H9 (cell line): ENCODE results near the gene SCN11A. TPM values are rescaled to one million over a fixed set of nuclear protein-coding genes. Genes with fewer than 3 reads are reported as not detected.

Experiments used
- DNase-seq: peaks from one replicate; pipeline ENCODE4 v3.0.0-alpha.2; 2017
- H2AFZ ChIP-seq: one replicate; pipeline ENCODE4 v1.6.1; 2013; ENCODE audit warnings: mild to moderate bottlenecking, low read length, control low read depth, moderate library complexity
- H2AK5ac ChIP-seq: 2 replicates; pipeline ENCODE4 v1.6.1; 2013; ENCODE audit warnings: low read length, control low read depth, mixed read lengths; ENCODE audit not compliant: insufficient read length
- H2BK120ac ChIP-seq: one replicate; pipeline ENCODE4 v1.6.1; 2013; ENCODE audit warnings: low read depth, mild to moderate bottlenecking, low read length, control low read depth, inconsistent platforms; ENCODE audit not compliant: poor library complexity, severe bottlenecking
- H2BK12ac ChIP-seq: 2 replicates; pipeline ENCODE4 v1.6.1; 2013; ENCODE audit warnings: low read length, control low read depth, mixed read lengths, low read depth; ENCODE audit not compliant: insufficient read length
- H2BK15ac ChIP-seq: 2 replicates; pipeline ENCODE4 v1.6.1; 2013; ENCODE audit warnings: low read depth, low read length, control low read depth
- H2BK20ac ChIP-seq: one replicate; pipeline ENCODE4 v1.6.1; 2013; ENCODE audit warnings: low read depth, mild to moderate bottlenecking, low read length, control low read depth, inconsistent platforms; ENCODE audit not compliant: poor library complexity, severe bottlenecking
- H2BK5ac ChIP-seq: 2 replicates; pipeline ENCODE4 v1.6.1; 2013; ENCODE audit warnings: low read length, control low read depth, mixed read lengths; ENCODE audit not compliant: insufficient read length
- H3K14ac ChIP-seq: 2 replicates; pipeline ENCODE4 v1.6.1; 2013; ENCODE audit warnings: low read length, control low read depth; ENCODE audit not compliant: insufficient read depth
- H3K18ac ChIP-seq: 2 replicates; pipeline ENCODE4 v1.6.1; 2013; ENCODE audit warnings: low read depth, mild to moderate bottlenecking, mixed read lengths, low read length, control low read depth; ENCODE audit not compliant: insufficient read length
- H3K23ac ChIP-seq: 2 replicates; pipeline ENCODE4 v1.6.1; 2013; ENCODE audit warnings: low read length, control low read depth, mixed read lengths, low read depth; ENCODE audit not compliant: insufficient read length
- H3K23me2 ChIP-seq: 2 replicates; pipeline ENCODE4 v1.6.1; 2013; ENCODE audit warnings: low read depth, mild to moderate bottlenecking, mixed read lengths, low read length, control low read depth; ENCODE audit not compliant: insufficient read length, poor library complexity, severe bottlenecking
- H3K27ac ChIP-seq: 2 replicates; pipeline ENCODE4 v1.5.1; 2013; ENCODE audit warnings: low read length, control low read depth, mixed read lengths, low read depth; ENCODE audit not compliant: insufficient read length
- H3K27me3 ChIP-seq: 2 replicates; pipeline ENCODE4 v1.6.1; 2013; ENCODE audit warnings: low read length, control low read depth, inconsistent platforms; ENCODE audit not compliant: insufficient read depth
- H3K4ac ChIP-seq: 2 replicates; pipeline ENCODE4 v1.6.1; 2013; ENCODE audit warnings: low read depth, mild to moderate bottlenecking, control low read depth, inconsistent platforms, low read length, moderate library complexity
- H3K4me1 ChIP-seq: 2 replicates; pipeline ENCODE4 v1.6.1; 2013; ENCODE audit warnings: low read length, control low read depth, inconsistent platforms; ENCODE audit not compliant: insufficient read depth
- H3K4me2 ChIP-seq: 2 replicates; pipeline ENCODE4 v1.6.1; 2013; ENCODE audit warnings: low read length, control low read depth, mixed read lengths; ENCODE audit not compliant: insufficient read length, insufficient read depth
- H3K56ac ChIP-seq: 2 replicates; pipeline ENCODE4 v1.6.1; 2013; ENCODE audit warnings: low read depth, mild to moderate bottlenecking, mixed read lengths, low read length, control low read depth; ENCODE audit not compliant: insufficient read length
- H3K79me1 ChIP-seq: 2 replicates; pipeline ENCODE4 v1.6.1; 2013; ENCODE audit warnings: low read depth, mild to moderate bottlenecking, moderate library complexity, low read length, control low read depth, inconsistent platforms; ENCODE audit not compliant: insufficient read depth, poor library complexity, severe bottlenecking
- H3K79me2 ChIP-seq: 2 replicates; pipeline ENCODE4 v1.6.1; 2013; ENCODE audit warnings: low read length, control low read depth, inconsistent platforms; ENCODE audit not compliant: insufficient read depth
- H3K9ac ChIP-seq: 2 replicates; pipeline ENCODE4 v1.6.1; 2013; ENCODE audit warnings: low read length, control low read depth, mixed read lengths; ENCODE audit not compliant: insufficient read length; ENCODE audit errors: extremely low read depth
- H3K9me3 ChIP-seq: one replicate; pipeline ENCODE4 v1.6.1; 2013; ENCODE audit warnings: low read depth, low read length, inconsistent platforms; ENCODE audit not compliant: control insufficient read depth
- H3T11ph ChIP-seq: one replicate; pipeline ENCODE4 v1.6.1; 2013; ENCODE audit warnings: mild to moderate bottlenecking, low read length, control low read depth, inconsistent platforms
- H4K20me1 ChIP-seq: one replicate; pipeline ENCODE4 v1.6.1; 2013; ENCODE audit not compliant: control insufficient read depth, insufficient read length, insufficient read depth
- H4K5ac ChIP-seq: 2 replicates; pipeline ENCODE4 v1.6.1; 2013; ENCODE audit warnings: low read depth, mild to moderate bottlenecking, mixed read lengths, low read length, control low read depth; ENCODE audit not compliant: insufficient read length
- H4K8ac ChIP-seq: replicated peaks from 2 replicates; pipeline ENCODE4 v1.6.1; 2013; ENCODE audit warnings: low read length, control low read depth, mixed read lengths, low read depth; ENCODE audit not compliant: insufficient read length
- H4K91ac ChIP-seq: 2 replicates; pipeline ENCODE4 v1.6.1; 2013; ENCODE audit warnings: low read depth, mild to moderate bottlenecking, moderate library complexity, mixed read lengths, low read length, control low read depth; ENCODE audit not compliant: insufficient read length
- H3K27ac Mint-ChIP-seq, 3 experiments: 2 replicates in 2 of 3; 3 replicates in 1 of 3; pipeline ENCODE4 v1.8.0; 2020 to 2021; ENCODE audit warnings: mixed read lengths in 3 of 3, mild to moderate bottlenecking in 1 of 3, moderate library complexity in 1 of 3
- H3K27me3 Mint-ChIP-seq: 2 replicates; pipeline ENCODE4 v1.8.0; 2021; ENCODE audit warnings: low read depth, mild to moderate bottlenecking, moderate library complexity, mixed read lengths
- H3K36me3 Mint-ChIP-seq, 3 experiments: 2 replicates in 2 of 3; 3 replicates in 1 of 3; pipeline ENCODE4 v1.8.0; 2020 to 2021; ENCODE audit warnings: low read depth in 3 of 3, mixed read lengths in 3 of 3; ENCODE audit not compliant: insufficient read depth in 1 of 3
- H3K4me1 Mint-ChIP-seq, 2 experiments: 2 replicates each; pipeline ENCODE4 v1.8.0; 2020; ENCODE audit warnings: mixed read lengths in 2 of 2
- H3K4me3 Mint-ChIP-seq, 2 experiments: 2 replicates in 1 of 2; 3 replicates in 1 of 2; pipeline ENCODE4 v1.8.0; 2020 to 2021; ENCODE audit warnings: mild to moderate bottlenecking in 2 of 2, mixed read lengths in 2 of 2, moderate library complexity in 1 of 2
- H3K9me3 Mint-ChIP-seq, 2 experiments: 2 replicates in 1 of 2; 3 replicates in 1 of 2; pipeline ENCODE4 v1.8.0; 2020; ENCODE audit warnings: mild to moderate bottlenecking in 2 of 2, mixed read lengths in 2 of 2, moderate library complexity in 1 of 2
- total RNA-seq: library from RNA; stranded (reverse); gene quantifications from 2 replicates; pipeline ENCODE4 v1.2.1, GENCODE V29; 2021
- TF ChIP-seq, protein P1 (sequence below): fragments of 200-600 bp; sonication (generic); conservative IDR thresholded peaks from 3 replicates; pipeline ENCODE4 v1.8.0; 2021; ENCODE audit warnings: antibody characterized with exemption, mild to moderate bottlenecking

The SCN11A gene
- total RNA-seq, 1 experiment from 2014 or later, result 0.17 TPM

DNA sequence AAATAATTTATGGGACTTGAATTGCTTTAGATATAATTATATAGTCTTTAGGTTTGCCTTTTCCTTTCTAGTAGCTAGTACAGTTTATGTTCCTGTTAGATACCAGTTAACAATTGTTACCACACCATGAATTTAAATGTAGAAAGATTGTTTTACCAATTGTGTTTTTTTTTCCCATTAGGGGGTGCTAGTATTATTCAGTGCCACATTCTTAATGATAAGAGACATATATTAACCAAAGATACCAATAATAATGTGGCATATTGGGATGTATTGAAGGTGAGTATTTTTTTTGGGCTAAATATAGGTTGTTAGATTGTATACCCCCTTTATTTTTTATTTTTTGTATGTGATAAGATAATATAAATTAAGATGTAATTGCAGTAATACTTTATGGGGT lies 27.8 kb upstream of the SCN11A start:
- Histone ChIP-seq H3K23ac (no peak overlapping the region), H3K27me3 (no peaks in the 10 kb centered on the region), H3K4me1 (no peaks in the 10 kb centered on the region), H4K91ac (no peak overlapping the region), H2BK120ac (no peak overlapping the region), H3K4ac (no peak overlapping the region), H3K14ac (no peak overlapping the region), H3T11ph (no peak overlapping the region), H2BK5ac (no peak overlapping the region), H2BK15ac (no peak overlapping the region), H3K79me1 (no peaks in the 10 kb centered on the region), H4K8ac (no peak overlapping the region), H2BK20ac (no peak overlapping the region), H3K56ac (no peak overlapping the region), H4K5ac (no peak overlapping the region), H3K4me2 (no peak overlapping the region), H2AFZ (no peak overlapping the region), H3K23me2 (no peaks in the 10 kb centered on the region), H3K27ac (no peak overlapping the region), H3K18ac (no peak overlapping the region), H2BK12ac (no peak overlapping the region), H3K9ac (no peak overlapping the region), H4K20me1 (no peaks in the 10 kb centered on the region), H2AK5ac (no peak overlapping the region), H3K79me2 (no peaks in the 10 kb centered on the region), H3K9me3 (no peaks in the 10 kb centered on the region)
- Mint-ChIP-seq H3K9me3 (no peaks in the 10 kb centered on the region), H3K27ac (no peak overlapping the region), H3K4me3 (no peak overlapping the region), H3K27me3 (no peaks in the 10 kb centered on the region), H3K4me1 (no peaks in the 10 kb centered on the region), H3K36me3 (peaks cover 23 to 51% (median 49%) of the 10 kb centered on the region in 3 experiments; a peak in 6 of 7 replicates)
- TF ChIP-seq, protein P1, sequence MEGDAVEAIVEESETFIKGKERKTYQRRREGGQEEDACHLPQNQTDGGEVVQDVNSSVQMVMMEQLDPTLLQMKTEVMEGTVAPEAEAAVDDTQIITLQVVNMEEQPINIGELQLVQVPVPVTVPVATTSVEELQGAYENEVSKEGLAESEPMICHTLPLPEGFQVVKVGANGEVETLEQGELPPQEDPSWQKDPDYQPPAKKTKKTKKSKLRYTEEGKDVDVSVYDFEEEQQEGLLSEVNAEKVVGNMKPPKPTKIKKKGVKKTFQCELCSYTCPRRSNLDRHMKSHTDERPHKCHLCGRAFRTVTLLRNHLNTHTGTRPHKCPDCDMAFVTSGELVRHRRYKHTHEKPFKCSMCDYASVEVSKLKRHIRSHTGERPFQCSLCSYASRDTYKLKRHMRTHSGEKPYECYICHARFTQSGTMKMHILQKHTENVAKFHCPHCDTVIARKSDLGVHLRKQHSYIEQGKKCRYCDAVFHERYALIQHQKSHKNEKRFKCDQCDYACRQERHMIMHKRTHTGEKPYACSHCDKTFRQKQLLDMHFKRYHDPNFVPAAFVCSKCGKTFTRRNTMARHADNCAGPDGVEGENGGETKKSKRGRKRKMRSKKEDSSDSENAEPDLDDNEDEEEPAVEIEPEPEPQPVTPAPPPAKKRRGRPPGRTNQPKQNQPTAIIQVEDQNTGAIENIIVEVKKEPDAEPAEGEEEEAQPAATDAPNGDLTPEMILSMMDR, result no peak
- DNase-seq, result no peak
